Measurements from ENCODE around the gene APOBEC3A.
"Not testable (repeated sequence)": the region's sequence is repeated elsewhere in the genome, so short reads cannot be mapped to it uniquely, and the experiment has no call there.

APOBEC3A gene

DNA sequence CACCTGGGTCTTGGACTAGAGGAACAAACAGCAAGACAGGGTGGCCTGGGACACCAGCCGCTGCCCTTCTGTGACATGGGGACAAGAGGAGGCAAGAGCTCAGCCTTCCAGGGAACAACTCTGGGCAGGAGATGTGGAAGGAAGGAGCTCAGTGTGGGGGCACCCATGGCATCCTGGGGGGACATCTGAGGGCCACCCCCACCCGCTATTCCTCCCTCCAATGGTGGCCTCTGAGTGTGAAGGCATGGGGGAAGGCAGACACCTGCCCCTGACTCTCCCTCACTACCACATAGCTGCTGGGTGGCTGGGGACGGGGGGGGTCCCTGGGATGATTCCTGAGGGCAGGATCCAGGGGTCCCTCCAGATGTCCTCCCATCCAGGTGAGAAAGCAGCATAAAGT, 29.2 kb downstream of the APOBEC3A start:
- TF ChIP-seq, protein P1, sequence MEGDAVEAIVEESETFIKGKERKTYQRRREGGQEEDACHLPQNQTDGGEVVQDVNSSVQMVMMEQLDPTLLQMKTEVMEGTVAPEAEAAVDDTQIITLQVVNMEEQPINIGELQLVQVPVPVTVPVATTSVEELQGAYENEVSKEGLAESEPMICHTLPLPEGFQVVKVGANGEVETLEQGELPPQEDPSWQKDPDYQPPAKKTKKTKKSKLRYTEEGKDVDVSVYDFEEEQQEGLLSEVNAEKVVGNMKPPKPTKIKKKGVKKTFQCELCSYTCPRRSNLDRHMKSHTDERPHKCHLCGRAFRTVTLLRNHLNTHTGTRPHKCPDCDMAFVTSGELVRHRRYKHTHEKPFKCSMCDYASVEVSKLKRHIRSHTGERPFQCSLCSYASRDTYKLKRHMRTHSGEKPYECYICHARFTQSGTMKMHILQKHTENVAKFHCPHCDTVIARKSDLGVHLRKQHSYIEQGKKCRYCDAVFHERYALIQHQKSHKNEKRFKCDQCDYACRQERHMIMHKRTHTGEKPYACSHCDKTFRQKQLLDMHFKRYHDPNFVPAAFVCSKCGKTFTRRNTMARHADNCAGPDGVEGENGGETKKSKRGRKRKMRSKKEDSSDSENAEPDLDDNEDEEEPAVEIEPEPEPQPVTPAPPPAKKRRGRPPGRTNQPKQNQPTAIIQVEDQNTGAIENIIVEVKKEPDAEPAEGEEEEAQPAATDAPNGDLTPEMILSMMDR (IDR thresholded peaks at IDR 0.05; ENCODE audit: borderline replicate concordance, extremely low read depth, low read length, poor library complexity, severe bottlenecking) = no peak
- TF ChIP-seq EZH2 (IDR thresholded peaks at IDR 0.05; ENCODE audit: borderline replicate concordance, low read depth, low read length, severe bottlenecking) = no peak
- Histone ChIP-seq H3K4me3 (ENCODE audit: low read depth in 1 of 2, low read length in 2 of 2) (no peak overlapping the region), H4K20me1 (ENCODE audit: insufficient read depth, low read length) (no peaks in the 10 kb centered on the region), H3K9me3 (ENCODE audit: insufficient read depth, low read length, severe bottlenecking) (no peaks in the 10 kb centered on the region), H3K27me3 (ENCODE audit: insufficient read depth, low read length, poor library complexity) (no peaks in the 10 kb centered on the region), H3K27ac (ENCODE audit: low read length) (no peak overlapping the region), H3K4me1 (ENCODE audit: insufficient read depth, low read length) (peaks cover 5% of the 10 kb centered on the region; the same call in 1 of the 2 replicates), H3K9ac (ENCODE audit: low read depth, low read length) (no peak overlapping the region), H3K36me3 (ENCODE audit: insufficient read depth, low read length) (no peaks in the 10 kb centered on the region), H2AFZ (ENCODE audit: low read depth, low read length) (no peak overlapping the region), H3K79me2 (ENCODE audit: insufficient read depth, low read length) (no peaks in the 10 kb centered on the region), H3K4me2 (ENCODE audit: insufficient read depth, low read length) (no peak overlapping the region)
- no peak for ATAC-seq (ENCODE audit: insufficient read depth, low read depth)
- DNase-seq = no peak

DNA sequence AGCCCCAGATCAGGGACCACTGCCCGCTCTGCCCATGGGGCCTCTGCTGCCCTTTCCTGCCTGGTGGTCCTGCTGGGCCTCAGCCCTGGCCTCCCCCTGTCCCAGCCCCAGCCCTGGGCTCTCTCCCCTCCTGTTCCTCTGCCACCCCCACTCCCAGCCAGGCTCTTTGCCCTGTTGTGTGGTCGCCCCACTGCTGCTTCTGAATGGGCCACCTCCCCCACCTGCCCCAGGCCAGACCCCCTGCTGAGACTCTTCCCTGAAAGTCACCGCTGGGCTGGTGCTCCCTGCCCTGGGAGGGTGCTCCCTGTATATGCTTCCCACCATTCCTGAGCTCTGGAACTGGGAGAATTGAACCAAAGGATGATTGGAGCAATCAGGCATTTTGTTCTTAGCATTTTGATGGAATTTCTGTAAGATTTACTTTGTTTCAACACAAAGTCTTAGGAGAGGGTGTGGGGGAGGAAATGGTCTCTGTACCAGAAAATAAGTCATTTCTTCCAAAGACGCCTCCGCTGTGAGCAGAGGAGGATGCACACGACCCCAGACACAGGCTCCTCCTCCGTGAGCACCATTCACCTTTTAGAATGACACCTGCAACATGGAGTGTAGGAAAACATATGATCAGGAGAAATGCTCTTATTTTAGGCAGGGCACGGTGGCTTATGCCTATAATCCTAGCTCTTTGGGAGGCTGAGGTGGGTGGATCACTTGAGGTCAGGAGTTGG, 29.9 kb downstream of the APOBEC3A start:
- H3K4me2 ChIP-seq (ENCODE audit: insufficient read depth, low read length) = no peak overlapping the region
- no peaks in the 10 kb centered on the region for H3K27me3 ChIP-seq (ENCODE audit: insufficient read depth, low read length, poor library complexity)
- H3K9me3 ChIP-seq (ENCODE audit: insufficient read depth, low read length, severe bottlenecking) = no peaks in the 10 kb centered on the region
- no peak overlapping the region for H3K27ac ChIP-seq (ENCODE audit: low read length)
- DNase-seq (no peak), ATAC-seq (ENCODE audit: insufficient read depth, low read depth) (no peak)
- no peak overlapping the region for H2AFZ ChIP-seq (ENCODE audit: low read depth, low read length)
- no peaks in the 10 kb centered on the region for H3K4me1 ChIP-seq (ENCODE audit: insufficient read depth, low read length)
- H3K36me3 ChIP-seq (ENCODE audit: insufficient read depth, low read length) = no peaks in the 10 kb centered on the region
- H3K9ac ChIP-seq (ENCODE audit: low read depth, low read length) = no peak overlapping the region
- no peaks in the 10 kb centered on the region for H4K20me1 ChIP-seq (ENCODE audit: insufficient read depth, low read length)
- H3K4me3 ChIP-seq (ENCODE audit: low read depth in 1 of 2, low read length in 2 of 2) = no peak overlapping the region
- no peaks in the 10 kb centered on the region for H3K79me2 ChIP-seq (ENCODE audit: insufficient read depth, low read length)
- no peak for TF ChIP-seq EZH2 (IDR thresholded peaks at IDR 0.05; ENCODE audit: borderline replicate concordance, low read depth, low read length, severe bottlenecking)
- TF ChIP-seq, protein P1 (IDR thresholded peaks at IDR 0.05; ENCODE audit: borderline replicate concordance, extremely low read depth, low read length, poor library complexity, severe bottlenecking) = no peak

DNA sequence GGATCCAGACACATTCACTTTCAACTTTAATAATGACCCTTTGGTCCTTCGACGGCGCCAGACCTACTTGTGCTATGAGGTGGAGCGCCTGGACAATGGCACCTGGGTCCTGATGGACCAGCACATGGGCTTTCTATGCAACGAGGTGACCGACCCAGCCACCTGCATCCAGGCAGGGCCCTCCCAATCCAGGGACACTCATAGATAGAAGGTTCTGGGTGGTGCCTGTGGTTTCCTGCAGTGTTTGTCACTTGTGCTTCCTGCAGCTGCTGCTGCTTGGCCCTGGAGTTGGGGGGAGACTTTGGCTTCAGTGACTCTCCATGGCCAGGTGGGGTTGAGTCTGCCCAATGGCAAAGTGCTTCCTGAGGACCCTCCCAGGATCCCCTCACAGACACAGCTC, 32.1 kb downstream of the APOBEC3A start:
- ATAC-seq (ENCODE audit: insufficient read depth, low read depth) = no peak
- H3K9me3 ChIP-seq (ENCODE audit: insufficient read depth, low read length, severe bottlenecking) = no peaks in the 10 kb centered on the region
- no peaks in the 10 kb centered on the region for H3K36me3 ChIP-seq (ENCODE audit: insufficient read depth, low read length)
- no peak overlapping the region for H3K9ac ChIP-seq (ENCODE audit: low read depth, low read length)
- TF ChIP-seq EZH2 (IDR thresholded peaks at IDR 0.05; ENCODE audit: borderline replicate concordance, low read depth, low read length, severe bottlenecking) = no peak
- TF ChIP-seq, protein P1 (IDR thresholded peaks at IDR 0.05; ENCODE audit: borderline replicate concordance, extremely low read depth, low read length, poor library complexity, severe bottlenecking) = no peak
- no peaks in the 10 kb centered on the region for H3K27me3 ChIP-seq (ENCODE audit: insufficient read depth, low read length, poor library complexity)
- no peak overlapping the region for H2AFZ ChIP-seq (ENCODE audit: low read depth, low read length)
- H3K27ac ChIP-seq (ENCODE audit: low read length) = no peak overlapping the region
- H3K4me1 ChIP-seq (ENCODE audit: insufficient read depth, low read length) = no peaks in the 10 kb centered on the region
- no peak for DNase-seq
- H3K4me3 ChIP-seq (ENCODE audit: low read depth in 1 of 2, low read length in 2 of 2) = no peak overlapping the region
- H3K4me2 ChIP-seq (ENCODE audit: insufficient read depth, low read length) = no peak overlapping the region
- H3K79me2 ChIP-seq (ENCODE audit: insufficient read depth, low read length) = no peaks in the 10 kb centered on the region
- H4K20me1 ChIP-seq (ENCODE audit: insufficient read depth, low read length) = no peaks in the 10 kb centered on the region

DNA sequence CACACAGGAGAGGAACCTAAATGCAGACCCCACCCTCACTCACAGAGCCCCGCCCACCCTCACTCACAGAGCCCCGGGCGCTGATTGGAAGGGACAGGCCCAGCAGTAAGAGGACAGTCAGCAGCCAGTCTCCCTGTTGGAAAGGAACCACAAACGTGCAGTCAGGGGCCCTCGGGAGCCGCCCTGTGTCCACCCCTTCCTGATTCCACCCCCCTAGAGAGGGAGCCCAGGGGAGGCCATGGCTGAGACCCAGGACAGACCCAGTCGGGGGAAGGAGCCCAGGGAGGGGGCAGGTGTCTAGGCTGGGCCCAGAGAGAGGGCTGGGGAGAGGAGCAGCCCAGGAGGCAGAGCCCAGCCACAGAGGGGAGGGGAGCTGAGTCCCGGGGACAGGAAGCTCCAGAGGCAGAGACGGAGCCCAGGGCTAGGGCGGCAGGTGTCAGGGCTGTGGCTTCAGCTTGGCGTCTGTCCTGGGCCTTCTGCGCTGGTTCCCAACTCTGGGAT, 35.5 kb downstream of the APOBEC3A start:
- not testable (repeated sequence) for H3K4me1 ChIP-seq (ENCODE audit: insufficient read depth, low read length); H4K20me1 ChIP-seq (ENCODE audit: insufficient read depth, low read length); H3K27ac ChIP-seq (ENCODE audit: low read length); H3K9ac ChIP-seq (ENCODE audit: low read depth, low read length); H3K27me3 ChIP-seq (ENCODE audit: insufficient read depth, low read length, poor library complexity); H3K79me2 ChIP-seq (ENCODE audit: insufficient read depth, low read length); H3K9me3 ChIP-seq (ENCODE audit: insufficient read depth, low read length, severe bottlenecking); H3K36me3 ChIP-seq (ENCODE audit: insufficient read depth, low read length); H3K4me2 ChIP-seq (ENCODE audit: insufficient read depth, low read length); H3K4me3 ChIP-seq (ENCODE audit: low read depth in 1 of 2, low read length in 2 of 2); H2AFZ ChIP-seq (ENCODE audit: low read depth, low read length)
- peak; percentile 39 for DNase-seq
- ATAC-seq (ENCODE audit: insufficient read depth, low read depth) = peak; percentile 93

All from DND-41 (cell line).